GM23338 (cell line): ENCODE measurements around the gene GSDME. TPM values are rescaled to one million over a fixed set of nuclear protein-coding genes. Genes with fewer than 3 reads are reported as not detected.

ENCODE experiments used
- ATAC-seq: fragments of 200-7000 bp; cut with Tn5 transposase; 3 replicates; pipeline ENCODE4 v1.9.1; 2020
- DNase-seq: peaks from one replicate; pipeline ENCODE4 v3.0.0-alpha.2; 2015; ENCODE audit warnings: low spot score
- H2AFZ ChIP-seq: fragments of 200-600 bp; sonication (generic); 2 replicates; pipeline ENCODE4 v1.8.0; 2016; ENCODE audit warnings: antibody characterized with exemption, mild to moderate bottlenecking, moderate library complexity
- H3F3A ChIP-seq: fragments of 200-600 bp; sonication (generic); replicated peaks from 2 replicates; pipeline ENCODE4 v1.8.0; 2017; ENCODE audit warnings: antibody characterized with exemption, mixed run types, low read depth
- H3K27ac ChIP-seq: fragments of 200-600 bp; sonication (generic); 2 replicates; pipeline ENCODE4 v1.6.1; 2016; ENCODE audit warnings: low read depth
- H3K27me3 ChIP-seq: fragments of 200-600 bp; sonication (generic); 2 replicates; pipeline ENCODE4 v1.8.0; 2016; ENCODE audit warnings: mild to moderate bottlenecking, mixed run types, moderate library complexity; ENCODE audit not compliant: insufficient read depth
- H3K36me3 ChIP-seq: fragments of 200-600 bp; sonication (generic); 2 replicates; pipeline ENCODE4 v1.8.0; 2016; ENCODE audit warnings: mild to moderate bottlenecking; ENCODE audit not compliant: insufficient read depth
- H3K4me1 ChIP-seq: fragments of 200-600 bp; sonication (generic); 2 replicates; pipeline ENCODE4 v1.8.0; 2016; ENCODE audit warnings: mild to moderate bottlenecking, moderate library complexity; ENCODE audit not compliant: insufficient read depth
- H3K4me2 ChIP-seq: fragments of 200-600 bp; sonication (generic); 2 replicates; pipeline ENCODE4 v1.7.1; 2017; ENCODE audit warnings: mixed run types
- H3K4me3 ChIP-seq: fragments of 200-600 bp; sonication (generic); 2 replicates; pipeline ENCODE4 v1.6.1; 2016; ENCODE audit warnings: mixed run types
- H3K79me2 ChIP-seq: fragments of 200-600 bp; sonication (generic); replicated peaks from 2 replicates; pipeline ENCODE4 v1.8.0; 2017; ENCODE audit warnings: mild to moderate bottlenecking; ENCODE audit not compliant: insufficient read depth
- H3K9me2 ChIP-seq: fragments of 200-600 bp; sonication (generic); 2 replicates; pipeline ENCODE4 v1.8.0; 2017; ENCODE audit not compliant: insufficient read depth
- H4K20me1 ChIP-seq: fragments of 200-600 bp; sonication (generic); replicated peaks from 2 replicates; pipeline ENCODE4 v1.8.0; 2017; ENCODE audit warnings: mild to moderate bottlenecking; ENCODE audit not compliant: insufficient read depth
- H3K27ac Mint-ChIP-seq: 2 replicates; pipeline ENCODE4 v1.8.0; 2020; ENCODE audit warnings: inconsistent platforms, mild to moderate bottlenecking, moderate library complexity, mixed read lengths
- H3K27me3 Mint-ChIP-seq: 3 replicates; pipeline ENCODE4 v1.8.0; 2022; ENCODE audit warnings: low read depth, mild to moderate bottlenecking, moderate library complexity, mixed read lengths, inconsistent platforms; ENCODE audit not compliant: insufficient read depth, poor library complexity
- H3K36me3 Mint-ChIP-seq: 3 replicates; pipeline ENCODE4 v1.8.0; 2021; ENCODE audit warnings: low read depth, mild to moderate bottlenecking, inconsistent platforms, moderate library complexity, mixed read lengths
- H3K4me1 Mint-ChIP-seq: 3 replicates; pipeline ENCODE4 v1.8.0; 2020; ENCODE audit warnings: mild to moderate bottlenecking, inconsistent platforms, mixed read lengths
- H3K4me3 Mint-ChIP-seq: 3 replicates; pipeline ENCODE4 v1.8.0; 2021; ENCODE audit warnings: moderate library complexity, mild to moderate bottlenecking, inconsistent platforms, mixed read lengths
- H3K9me3 Mint-ChIP-seq: 3 replicates; pipeline ENCODE4 v1.8.0; 2020; ENCODE audit warnings: moderate library complexity, mild to moderate bottlenecking, inconsistent platforms, mixed read lengths
- CREB1 ChIP-seq: fragments of 250-450 bp; sonication (Bioruptor Pico); IDR thresholded peaks from 2 replicates; pipeline ENCODE4 v1.5.0; 2020; ENCODE audit warnings: low read depth, mild to moderate bottlenecking, moderate library complexity
- EZH2 ChIP-seq: fragments of 200-600 bp; sonication (generic); IDR thresholded peaks from one replicate; pipeline ENCODE4 v1.8.0; 2017; ENCODE audit warnings: antibody characterized with exemption, mild to moderate bottlenecking, low read depth; ENCODE audit not compliant: unreplicated experiment
- EZH2phosphoT487 ChIP-seq: fragments of 200-600 bp; sonication (generic); IDR thresholded peaks from one replicate; pipeline ENCODE4 v1.8.1; 2018; ENCODE audit warnings: antibody characterized with exemption; ENCODE audit not compliant: unreplicated experiment
- JUNB ChIP-seq: IDR thresholded peaks from one replicate; pipeline ENCODE4 v1.6.1; 2016; ENCODE audit warnings: antibody characterized with exemption; ENCODE audit not compliant: unreplicated experiment
- NANOG ChIP-seq: IDR thresholded peaks from 2 replicates; pipeline ENCODE4 v1.6.1; 2016; ENCODE audit warnings: antibody characterized with exemption, borderline replicate concordance
- POLR2AphosphoS5 ChIP-seq: IDR thresholded peaks from 2 replicates; pipeline ENCODE4 v1.6.1; 2016; ENCODE audit warnings: antibody characterized with exemption, low read depth
- STAT1 ChIP-seq: IDR thresholded peaks from one replicate; pipeline ENCODE4 v1.6.1; 2016; ENCODE audit warnings: antibody characterized with exemption; ENCODE audit not compliant: unreplicated experiment
- ZNF114 ChIP-seq: fragments of 250-450 bp; sonication (Bioruptor Pico); IDR thresholded peaks from 2 replicates; pipeline ENCODE4 v1.5.0; 2020; ENCODE audit warnings: mild to moderate bottlenecking, moderate library complexity
- ZNF331 ChIP-seq: fragments of 250-450 bp; sonication (Bioruptor Pico); IDR thresholded peaks from 2 replicates; pipeline ENCODE4 v1.5.0; 2020; ENCODE audit warnings: low read depth, mild to moderate bottlenecking, moderate library complexity
- polyA plus RNA-seq: library from polyadenylated mRNA; unstranded; fragments of >200 nt; fragmentation: Nextera tagmentation; extraction: Ambion mirVana; gene quantifications from 2 replicates; pipeline ENCODE4 v1.2.1, GENCODE V29; 2016
- total RNA-seq: library from RNA; depleted of rRNA; stranded (reverse); fragments of >200 nt; shearing (Covaris generic); gene quantifications from 2 replicates; pipeline ENCODE4 v1.2.3, GENCODE V29; 2014
- TF ChIP-seq, protein P1 (sequence below): IDR thresholded peaks from one replicate; pipeline ENCODE4 v1.6.1; 2018; ENCODE audit warnings: antibody characterized with exemption; ENCODE audit not compliant: unreplicated experiment
- TF ChIP-seq, protein P2 (sequence below), 2 experiments: fragments of 200-600 bp in 1 of 2; sonication (generic) in 1 of 2; conservative IDR thresholded peaks; 2 replicates each; pipeline versions ENCODE4 v1.5.1 to v1.6.1; 2016 to 2017; ENCODE audit warnings: antibody characterized with exemption in 2 of 2, low read depth in 2 of 2, mild to moderate bottlenecking in 2 of 2, moderate library complexity in 1 of 2
- TF ChIP-seq, protein P3 (sequence below): IDR thresholded peaks from 2 replicates; pipeline ENCODE4 v1.6.1; 2016; ENCODE audit warnings: antibody characterized with exemption

Gene GSDME
- total and polyA plus RNA-seq, 2 experiments from 2014 or later, result 8.3 to 8.5 TPM

DNA sequence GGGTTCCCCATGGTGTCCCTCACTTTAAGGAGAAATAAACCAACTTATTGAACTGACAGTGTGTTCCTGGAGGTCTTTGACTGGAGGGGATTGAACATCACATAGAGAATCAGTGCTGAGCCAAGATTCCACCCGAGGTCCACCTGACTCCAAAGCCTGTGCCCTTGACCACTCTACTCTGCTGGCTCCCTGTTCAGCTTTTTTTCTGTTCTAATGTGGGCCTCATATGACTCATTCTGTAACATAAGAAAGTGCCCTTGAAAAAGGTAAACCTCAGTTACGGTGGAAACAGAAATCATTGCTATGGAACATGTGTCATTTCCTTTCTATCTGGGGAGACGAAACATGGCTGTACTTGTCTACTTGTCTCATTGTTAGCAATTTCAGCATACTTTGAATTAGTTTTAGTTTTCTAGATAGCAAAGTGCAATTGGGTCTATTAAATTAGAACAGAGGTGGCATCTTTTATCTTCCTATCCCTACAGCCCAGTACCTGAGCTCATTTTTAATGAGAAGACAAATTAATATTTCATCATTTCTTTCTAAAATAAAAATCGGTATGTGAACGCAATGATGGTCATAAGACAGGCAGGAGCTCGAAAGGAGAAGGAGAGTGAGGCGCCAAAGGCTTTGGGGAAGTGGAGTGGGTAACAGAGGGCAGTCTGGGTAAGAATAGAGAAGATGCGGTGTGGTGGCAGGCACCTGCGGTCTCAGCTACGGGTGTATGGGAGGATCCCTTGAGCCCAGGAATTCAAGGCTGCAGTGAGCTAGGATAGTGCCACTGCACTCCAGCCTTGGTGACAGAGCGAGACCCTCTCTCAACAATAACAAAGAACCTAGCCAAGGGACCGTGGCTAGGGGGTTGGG lies 1.5 kb downstream of the GSDME start:
- Mint-ChIP-seq H3K9me3 (no peaks in the 10 kb centered on the region), H3K4me1 (peaks cover 26% of the 10 kb centered on the region), H3K36me3 (no peaks in the 10 kb centered on the region; the same call in 2 of the 3 replicates), H3K27me3 (peaks cover 29% of the 10 kb centered on the region), H3K27ac (no peak overlapping the region), H3K4me3 (peak overlapping the region; percentile 85)
- no peak for TF ChIP-seq EZH2phosphoT487
- Histone ChIP-seq H3K9me2 (no peaks in the 10 kb centered on the region), H3K27ac (no peak overlapping the region), H3K36me3 (no peaks in the 10 kb centered on the region), H4K20me1 (no peaks in the 10 kb centered on the region), H3F3A (0 out of 2 replicates have a peak, but pooled peaks cover 10% of the 10 kb centered on the region), H3K4me2 (peak overlapping the region; percentile 95), H3K79me2 (no peaks in the 10 kb centered on the region), H2AFZ (peak overlapping the region; percentile 99), H3K4me3 (peak overlapping the region; percentile 72), H3K27me3 (peaks cover 48% of the 10 kb centered on the region), H3K4me1 (peaks cover 24% of the 10 kb centered on the region)
- DNase-seq (no peak), ATAC-seq (no peak; the same call in 2 of the 3 replicates)

DNA sequence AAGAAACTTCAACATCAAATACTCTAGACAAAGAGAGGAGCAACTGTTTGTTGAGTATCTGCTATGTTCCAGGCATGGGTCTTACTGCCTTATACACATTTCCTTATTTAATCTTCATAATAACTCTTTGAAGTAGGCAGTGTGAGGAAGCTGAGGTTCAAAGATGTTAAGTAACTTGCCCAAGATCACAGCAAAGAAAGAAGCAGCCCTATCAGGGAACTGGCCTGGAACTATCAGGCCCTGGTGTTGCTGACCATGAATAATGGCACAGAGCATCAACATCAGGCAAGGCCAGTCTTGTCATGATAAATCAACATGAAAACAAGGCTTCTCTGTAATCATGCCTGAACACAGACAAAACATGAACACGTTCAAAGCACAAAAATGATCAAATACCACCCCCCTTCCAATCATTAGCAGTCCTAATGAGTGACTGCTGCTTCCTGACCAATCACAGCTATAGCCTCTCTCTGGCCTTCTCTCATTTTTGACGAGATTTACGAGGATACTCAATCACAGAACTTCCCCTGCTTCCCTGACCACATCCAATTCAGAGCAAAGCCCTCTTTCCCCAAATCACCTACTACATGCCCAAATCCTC lies 2.3 kb downstream of the GSDME start:
- H3K27me3 Mint-ChIP-seq, result peaks cover 29% of the 10 kb centered on the region
- no peak overlapping the region for H3K4me2 ChIP-seq
- no peaks in the 10 kb centered on the region; the same call in 2 of the 3 replicates for H3K36me3 Mint-ChIP-seq
- peaks cover 24% of the 10 kb centered on the region for H3K4me1 ChIP-seq
- no peak overlapping the region for H2AFZ ChIP-seq
- 0 out of 2 replicates have a peak, but pooled peaks cover 10% of the 10 kb centered on the region for H3F3A ChIP-seq
- H3K79me2 ChIP-seq, result no peaks in the 10 kb centered on the region
- TF ChIP-seq EZH2, result no peak
- TF ChIP-seq ZNF331 (CRISPR knock-in tag), result no peak
- TF ChIP-seq, protein P1, sequence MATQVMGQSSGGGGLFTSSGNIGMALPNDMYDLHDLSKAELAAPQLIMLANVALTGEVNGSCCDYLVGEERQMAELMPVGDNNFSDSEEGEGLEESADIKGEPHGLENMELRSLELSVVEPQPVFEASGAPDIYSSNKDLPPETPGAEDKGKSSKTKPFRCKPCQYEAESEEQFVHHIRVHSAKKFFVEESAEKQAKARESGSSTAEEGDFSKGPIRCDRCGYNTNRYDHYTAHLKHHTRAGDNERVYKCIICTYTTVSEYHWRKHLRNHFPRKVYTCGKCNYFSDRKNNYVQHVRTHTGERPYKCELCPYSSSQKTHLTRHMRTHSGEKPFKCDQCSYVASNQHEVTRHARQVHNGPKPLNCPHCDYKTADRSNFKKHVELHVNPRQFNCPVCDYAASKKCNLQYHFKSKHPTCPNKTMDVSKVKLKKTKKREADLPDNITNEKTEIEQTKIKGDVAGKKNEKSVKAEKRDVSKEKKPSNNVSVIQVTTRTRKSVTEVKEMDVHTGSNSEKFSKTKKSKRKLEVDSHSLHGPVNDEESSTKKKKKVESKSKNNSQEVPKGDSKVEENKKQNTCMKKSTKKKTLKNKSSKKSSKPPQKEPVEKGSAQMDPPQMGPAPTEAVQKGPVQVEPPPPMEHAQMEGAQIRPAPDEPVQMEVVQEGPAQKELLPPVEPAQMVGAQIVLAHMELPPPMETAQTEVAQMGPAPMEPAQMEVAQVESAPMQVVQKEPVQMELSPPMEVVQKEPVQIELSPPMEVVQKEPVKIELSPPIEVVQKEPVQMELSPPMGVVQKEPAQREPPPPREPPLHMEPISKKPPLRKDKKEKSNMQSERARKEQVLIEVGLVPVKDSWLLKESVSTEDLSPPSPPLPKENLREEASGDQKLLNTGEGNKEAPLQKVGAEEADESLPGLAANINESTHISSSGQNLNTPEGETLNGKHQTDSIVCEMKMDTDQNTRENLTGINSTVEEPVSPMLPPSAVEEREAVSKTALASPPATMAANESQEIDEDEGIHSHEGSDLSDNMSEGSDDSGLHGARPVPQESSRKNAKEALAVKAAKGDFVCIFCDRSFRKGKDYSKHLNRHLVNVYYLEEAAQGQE, result no peak
- TF ChIP-seq, protein P2, sequence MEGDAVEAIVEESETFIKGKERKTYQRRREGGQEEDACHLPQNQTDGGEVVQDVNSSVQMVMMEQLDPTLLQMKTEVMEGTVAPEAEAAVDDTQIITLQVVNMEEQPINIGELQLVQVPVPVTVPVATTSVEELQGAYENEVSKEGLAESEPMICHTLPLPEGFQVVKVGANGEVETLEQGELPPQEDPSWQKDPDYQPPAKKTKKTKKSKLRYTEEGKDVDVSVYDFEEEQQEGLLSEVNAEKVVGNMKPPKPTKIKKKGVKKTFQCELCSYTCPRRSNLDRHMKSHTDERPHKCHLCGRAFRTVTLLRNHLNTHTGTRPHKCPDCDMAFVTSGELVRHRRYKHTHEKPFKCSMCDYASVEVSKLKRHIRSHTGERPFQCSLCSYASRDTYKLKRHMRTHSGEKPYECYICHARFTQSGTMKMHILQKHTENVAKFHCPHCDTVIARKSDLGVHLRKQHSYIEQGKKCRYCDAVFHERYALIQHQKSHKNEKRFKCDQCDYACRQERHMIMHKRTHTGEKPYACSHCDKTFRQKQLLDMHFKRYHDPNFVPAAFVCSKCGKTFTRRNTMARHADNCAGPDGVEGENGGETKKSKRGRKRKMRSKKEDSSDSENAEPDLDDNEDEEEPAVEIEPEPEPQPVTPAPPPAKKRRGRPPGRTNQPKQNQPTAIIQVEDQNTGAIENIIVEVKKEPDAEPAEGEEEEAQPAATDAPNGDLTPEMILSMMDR (conservative IDR thresholded peaks at IDR 0.05; ENCODE audit: low read depth in 2 of 2), result no peak
- TF ChIP-seq POLR2AphosphoS5, result no peak
- TF ChIP-seq CREB1 (CRISPR knock-in tag), result no peak
- TF ChIP-seq JUNB, result no peak
- TF ChIP-seq NANOG, result no peak
- no peak for TF ChIP-seq STAT1
- TF ChIP-seq EZH2phosphoT487, result no peak
- TF ChIP-seq, protein P3, sequence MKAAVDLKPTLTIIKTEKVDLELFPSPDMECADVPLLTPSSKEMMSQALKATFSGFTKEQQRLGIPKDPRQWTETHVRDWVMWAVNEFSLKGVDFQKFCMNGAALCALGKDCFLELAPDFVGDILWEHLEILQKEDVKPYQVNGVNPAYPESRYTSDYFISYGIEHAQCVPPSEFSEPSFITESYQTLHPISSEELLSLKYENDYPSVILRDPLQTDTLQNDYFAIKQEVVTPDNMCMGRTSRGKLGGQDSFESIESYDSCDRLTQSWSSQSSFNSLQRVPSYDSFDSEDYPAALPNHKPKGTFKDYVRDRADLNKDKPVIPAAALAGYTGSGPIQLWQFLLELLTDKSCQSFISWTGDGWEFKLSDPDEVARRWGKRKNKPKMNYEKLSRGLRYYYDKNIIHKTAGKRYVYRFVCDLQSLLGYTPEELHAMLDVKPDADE, result no peak
- no peak for TF ChIP-seq ZNF114
- no peak overlapping the region for H3K4me3 ChIP-seq
- H3K9me2 ChIP-seq, result no peaks in the 10 kb centered on the region
- H3K27ac ChIP-seq, result no peak overlapping the region
- H3K27me3 ChIP-seq, result peaks cover 48% of the 10 kb centered on the region
- no peaks in the 10 kb centered on the region for H4K20me1 ChIP-seq
- H3K9me3 Mint-ChIP-seq, result no peaks in the 10 kb centered on the region
- no peak for ATAC-seq
- no peaks in the 10 kb centered on the region for H3K36me3 ChIP-seq
- H3K4me1 Mint-ChIP-seq, result peaks cover 26% of the 10 kb centered on the region
- H3K4me3 Mint-ChIP-seq, result no peak overlapping the region
- H3K27ac Mint-ChIP-seq, result no peak overlapping the region
- DNase-seq, result no peak
